GM12878 (cell line): Measurements from ENCODE around the gene SLC19A1. TPM values are rescaled to one million over a fixed set of nuclear protein-coding genes. Genes with fewer than 3 reads are reported as not detected.

Experiments used
- ATAC-seq: fragments of 200-7000 bp; cut with Tn5 transposase; 3 replicates; pipeline ENCODE4 v1.9.1; 2020; ENCODE audit warnings: mild to moderate bottlenecking, moderate library complexity
- BruUV-seq: library from RNA; stranded (reverse); fragments of 400-500 nt; replicated peaks from 2 replicates; lab custom pipeline; 2021; lab: Mats Ljungman, UMichigan
- CTCF ChIA-PET: fragments of 300-600 bp; sonication (Branson Sonifier 250); formaldehyde crosslinking; extraction: SDS; loops from one replicate; lab custom pipeline; 2021; ENCODE audit warnings: inconsistent platforms; lab: Yijun Ruan, JAX
- POLR2A ChIA-PET: fragments of 350-600 bp; formaldehyde crosslinking; extraction: SDS; loops from one replicate; lab custom pipeline; 2021; ENCODE audit warnings: inconsistent platforms; lab: Charles Lee
- RAD21 ChIA-PET: fragments of 300-600 bp; sonication (Branson Sonifier 250); formaldehyde crosslinking; loops from one replicate; lab custom pipeline; 2023; ENCODE audit warnings: antibody characterized with exemption; ENCODE audit not compliant: unreplicated experiment; lab: Charles Lee
- SMC1A ChIA-PET: fragments of 300-600 bp; sonication (Branson Sonifier 250); formaldehyde crosslinking; loops from one replicate; lab custom pipeline; 2023; ENCODE audit not compliant: unreplicated experiment, uncharacterized antibody; lab: Charles Lee
- DNase-seq: peaks from one replicate; pipeline ENCODE4 v3.0.0-alpha.2; 2011; ENCODE audit warnings: low read depth, low spot score
- FAIRE-seq: peaks from 3 replicates; lab custom pipeline; 2011; peaks lifted over from hg19 to GRCh38; lab: Jason Lieb, UNC
- H2AFZ ChIP-seq: 2 replicates; pipeline ENCODE4 v1.6.0; 2011; ENCODE audit warnings: low read depth, low read length, control low read depth; ENCODE audit not compliant: control insufficient read depth
- H3K27ac ChIP-seq: 2 replicates; pipeline ENCODE4 v1.5.1; 2011; ENCODE audit warnings: control low read depth; ENCODE audit not compliant: control insufficient read depth, insufficient read depth
- H3K27me3 ChIP-seq, 2 experiments: replicated peaks in 1 of 2; 2 replicates each; pipeline versions ENCODE4 v1.6.0 to v1.6.1; 2011; ENCODE audit warnings: low read length in 1 of 2; ENCODE audit not compliant: control insufficient read depth in 2 of 2, insufficient read depth in 2 of 2
- H3K36me3 ChIP-seq, 2 experiments: 2 replicates each; pipeline ENCODE4 v1.5.1; 2011; ENCODE audit warnings: low read length in 1 of 2; ENCODE audit not compliant: control insufficient read depth in 2 of 2, insufficient read depth in 2 of 2
- H3K4me1 ChIP-seq: 2 replicates; pipeline ENCODE4 v1.6.1; 2011; ENCODE audit warnings: mild to moderate bottlenecking, low read length, moderate library complexity, mixed read lengths; ENCODE audit not compliant: control insufficient read depth, insufficient read depth
- H3K4me2 ChIP-seq: 2 replicates; pipeline ENCODE4 v1.6.0; 2011; ENCODE audit warnings: control low read depth; ENCODE audit not compliant: control insufficient read depth, insufficient read depth
- H3K4me3 ChIP-seq: fragments of 200-600 bp; sonication (generic); 2 replicates; pipeline ENCODE4 v1.5.1; 2016
- H3K79me2 ChIP-seq: 2 replicates; pipeline ENCODE4 v1.6.0; 2011; ENCODE audit warnings: low read length; ENCODE audit not compliant: control insufficient read depth, insufficient read depth
- H3K9ac ChIP-seq: 2 replicates; pipeline ENCODE4 v1.8.0; 2011; ENCODE audit warnings: low read length, control low read depth, mixed read lengths; ENCODE audit not compliant: control insufficient read depth, insufficient read depth
- H3K9me3 ChIP-seq: replicated peaks from 3 replicates; pipeline ENCODE4 v1.5.1; 2011; ENCODE audit warnings: mild to moderate bottlenecking, low read length; ENCODE audit not compliant: control insufficient read depth, insufficient read depth
- H4K20me1 ChIP-seq: 2 replicates; pipeline ENCODE4 v1.6.0; 2011; ENCODE audit not compliant: control insufficient read depth, insufficient read depth
- BCL3 ChIP-seq: IDR thresholded peaks from 2 replicates; pipeline ENCODE4 v1.6.1; 2011; ENCODE audit warnings: borderline replicate concordance, low read depth, mild to moderate bottlenecking, moderate library complexity, low read length; ENCODE audit not compliant: insufficient read depth, poor library complexity, severe bottlenecking
- BCLAF1 ChIP-seq: fragments of 450-650 bp; IDR thresholded peaks from 2 replicates; pipeline ENCODE4 v1.6.1; 2017; ENCODE audit warnings: antibody characterized with exemption, mild to moderate bottlenecking, moderate library complexity
- CREB1 ChIP-seq: IDR thresholded peaks from 2 replicates; pipeline ENCODE4 v1.6.1; 2012; ENCODE audit warnings: low read depth, mild to moderate bottlenecking, inconsistent platforms
- GATAD2B ChIP-seq: fragments of 450-650 bp; conservative IDR thresholded peaks from 2 replicates; pipeline ENCODE4 v1.6.1; 2017; ENCODE audit warnings: low read depth, mild to moderate bottlenecking, moderate library complexity
- IKZF1 ChIP-seq: fragments of 450-650 bp; conservative IDR thresholded peaks from 2 replicates; pipeline ENCODE4 v1.6.1; 2017; ENCODE audit warnings: antibody characterized with exemption, mild to moderate bottlenecking
- JUND ChIP-seq: IDR thresholded peaks from 2 replicates; pipeline ENCODE4 v1.6.1; 2012; ENCODE audit warnings: low read depth, mild to moderate bottlenecking, low read length, improper control_type of control experiment, moderate library complexity
- MTA2 ChIP-seq: fragments of 450-650 bp; IDR thresholded peaks from 2 replicates; pipeline ENCODE4 v1.6.1; 2016; ENCODE audit warnings: low read depth, mild to moderate bottlenecking, moderate library complexity
- NFYA ChIP-seq: IDR thresholded peaks from 2 replicates; pipeline ENCODE4 v1.6.1; 2011; ENCODE audit warnings: low read depth, mild to moderate bottlenecking, low read length, improper control_type of control experiment, borderline replicate concordance
- PBX3 ChIP-seq: IDR thresholded peaks from 2 replicates; pipeline ENCODE4 v1.6.1; 2011; ENCODE audit warnings: mild to moderate bottlenecking, low read depth, low read length, moderate library complexity; ENCODE audit not compliant: insufficient replicate concordance
- WGBS: methylation state at CpG from one replicate; pipeline ENCODE4 v1.1.6; 2016; ENCODE audit warnings: low lambda C conversion rate; ENCODE audit not compliant: insufficient replicate concordance, insufficient coverage; ENCODE audit errors: missing lambda C conversion rate; 5-methylcytosine and 5-hydroxymethylcytosine counted together
- in situ Hi-C: fragments of 300-500 bp; cut with MboI; formaldehyde crosslinking; loops from 9 replicates; pipeline ENCODE4 v1.14.3; 2018; ENCODE audit warnings: mixed read lengths
- intact Hi-C: fragments of 100-400 bp; cut with micrococcal nuclease; formaldehyde crosslinking; loops from one replicate; pipeline ENCODE4 v1.14.2; 2022; ENCODE audit not compliant: unreplicated experiment
- polyA plus RNA-seq, 11 experiments: library from polyadenylated mRNA; depleted of rRNA in 4 of 11; unstranded in 6 of 11; stranded (reverse) in 5 of 11; fragments of >200 nt; fragmentation: Nextera tagmentation in 4 of 11; fragmentation: Illumina TruSeq in 1 of 11; extraction: Ambion mirVana in 4 of 11; extraction: Trizol in 1 of 11; gene quantifications; 1 replicate in 1 of 11; 2 replicates in 10 of 11; pipeline versions ENCODE4 v1.2.1 to v1.2.3, GENCODE V29; 2011 to 2016; ENCODE audit warnings: inconsistent platforms in 2 of 11, missing spikeins in 2 of 11, low read depth in 1 of 11
- total RNA-seq, 4 experiments: library from RNA; depleted of rRNA in 3 of 4; stranded (reverse); fragments of >200 nt in 3 of 4; fragmentation: Illumina TruSeq in 1 of 4; extraction: Trizol in 1 of 4; gene quantifications; 2 replicates each; pipeline versions ENCODE4 v1.2.1 to v1.2.3, GENCODE V29; 2013 to 2021

SLC19A1 gene
- total and polyA plus RNA-seq, 10 of the 15 experiments (the other 5 are each of a cell fraction or from before 2014, with no cell fraction given) = 0.42 to 49.7 (median 12.2) TPM

- Histone ChIP-seq H3K79me2 (no peaks in the 10 kb centered on the region), H3K9ac (no peak overlapping the region), H3K27me3 (no peaks in the 10 kb centered on the region), H3K4me3 (no peak overlapping the region), H3K4me2 (no peak overlapping the region), H2AFZ (no peak overlapping the region), H3K9me3 (no peaks in the 10 kb centered on the region; the same call in 2 of the 3 replicates), H3K36me3 (no peaks in the 10 kb centered on the region), H3K27ac (no peak overlapping the region), H4K20me1 (no peaks in the 10 kb centered on the region), H3K4me1 (no peaks in the 10 kb centered on the region)
- DNase-seq (no peak), ATAC-seq (no peak), FAIRE-seq (no peak)
- WGBS = 70% methylated on average over 13 of the region's 13 CpGs
- ChIA-PET SMC1A (no interaction called here), POLR2A (interaction anchor here (0.5 kb wide), 1 partner anchor 331 kb away, joined by 7 read pairs; no protein-coding TSS in a partner anchor), RAD21 (no interaction called here), CTCF (no interaction called here)
- BruUV-seq = no TSS peak
- TF ChIP-seq MTA2 (no peak), CREB1 (no peak), BCL3 (peak; percentile 44), NFYA (no peak), BCLAF1 (no peak), GATAD2B (no peak), JUND (no peak), PBX3 (peak; percentile 18), IKZF1 (no peak)
- intact Hi-C loops (no loop called here), in situ Hi-C loops (loop anchor here (25.0 kb wide), 1 partner anchor 359 kb away; no protein-coding TSS in a partner anchor)
These were observed 88.8 kb downstream of the SLC19A1 start for GRCh38 chr21:45453308-45453950.
